Left lung (tissue), 10 donors: ENCODE measurements around the gene POLR1E. TPM values are rescaled to one million over a fixed set of nuclear protein-coding genes. Genes with fewer than 3 reads are reported as not detected.
"Not testable (repeated sequence)": the region's sequence is repeated elsewhere in the genome, so short reads cannot be mapped to it uniquely, and the experiment has no call there.

ENCODE experiments used
- ATAC-seq: fragments of 200-7000 bp; cut with Tn5 transposase; one replicate; pipeline ENCODE4 v1.9.1; 2020; ENCODE audit warnings: moderate library complexity
- DNase-seq, 4 donors: peaks; one replicate each; pipeline ENCODE4 v3.0.0-alpha.2; 2013 to 2020
- H3K27ac ChIP-seq, 2 donors: fragments of 200-600 bp; sonication (generic) in 1 of 2; one replicate each; pipeline versions ENCODE4 v1.5.0 to v1.8.0; 2020 to 2021
- H3K27me3 ChIP-seq, 2 donors: fragments of 200-600 bp; sonication (generic) in 1 of 2; one replicate each; pipeline versions ENCODE4 v1.5.0 to v1.8.0; 2020 to 2021
- H3K36me3 ChIP-seq, 2 donors: fragments of 200-600 bp; sonication (generic) in 1 of 2; one replicate each; pipeline versions ENCODE4 v1.5.0 to v1.8.0; 2020 to 2021
- H3K4me1 ChIP-seq, 2 donors: fragments of 200-600 bp; one replicate each; pipeline ENCODE4 v1.8.0; 2021
- H3K4me3 ChIP-seq, 2 donors: fragments of 200-600 bp; sonication (generic) in 1 of 2; one replicate each; pipeline versions ENCODE4 v1.5.0 to v1.8.0; 2020 to 2021; ENCODE audit warnings: mild to moderate bottlenecking in 1 of 2
- H3K9me3 ChIP-seq, 2 donors: fragments of 200-600 bp; sonication (generic) in 1 of 2; one replicate each; pipeline versions ENCODE4 v1.5.0 to v1.8.0; 2020 to 2021
- intact Hi-C, 2 donors: fragments of 100-400 bp; cut with DNase I; formaldehyde crosslinking; loops; one replicate each; pipeline versions ENCODE4 v1.11.2 to v1.14.2; 2022
- polyA plus RNA-seq, 6 donors: library from polyadenylated mRNA; unstranded; fragments of 120-200 nt; gene quantifications; one replicate each; pipeline ENCODE4 v1.2.1, GENCODE V29; 2013; ENCODE audit not compliant: insufficient read length in 6 of 6
- total RNA-seq, 2 donors: library from RNA; stranded (reverse); fragmentation: NEBNext Ultra II Directional; extraction: Animal tissue kit (Norgen Biotek cat#: 25700); gene quantifications; one replicate each; pipeline ENCODE4 v1.2.1, GENCODE V29; 2021
- TF ChIP-seq, protein P1 (sequence below), 2 donors: fragments of 200-600 bp; sonication (generic) in 1 of 2; IDR thresholded peaks; one replicate each; pipeline versions ENCODE4 v1.5.0 to v1.8.0; 2021; ENCODE audit warnings: antibody characterized with exemption in 2 of 2
- donor health status: DM: no; HTN: yes; CAD: no.
- donor health status: DM: no; HTN: no; CAD: no.

The POLR1E gene
- total and polyA plus RNA-seq, 8 donors, result 14.3 to 31.1 (median 28.3) TPM

- TF ChIP-seq, protein P1, sequence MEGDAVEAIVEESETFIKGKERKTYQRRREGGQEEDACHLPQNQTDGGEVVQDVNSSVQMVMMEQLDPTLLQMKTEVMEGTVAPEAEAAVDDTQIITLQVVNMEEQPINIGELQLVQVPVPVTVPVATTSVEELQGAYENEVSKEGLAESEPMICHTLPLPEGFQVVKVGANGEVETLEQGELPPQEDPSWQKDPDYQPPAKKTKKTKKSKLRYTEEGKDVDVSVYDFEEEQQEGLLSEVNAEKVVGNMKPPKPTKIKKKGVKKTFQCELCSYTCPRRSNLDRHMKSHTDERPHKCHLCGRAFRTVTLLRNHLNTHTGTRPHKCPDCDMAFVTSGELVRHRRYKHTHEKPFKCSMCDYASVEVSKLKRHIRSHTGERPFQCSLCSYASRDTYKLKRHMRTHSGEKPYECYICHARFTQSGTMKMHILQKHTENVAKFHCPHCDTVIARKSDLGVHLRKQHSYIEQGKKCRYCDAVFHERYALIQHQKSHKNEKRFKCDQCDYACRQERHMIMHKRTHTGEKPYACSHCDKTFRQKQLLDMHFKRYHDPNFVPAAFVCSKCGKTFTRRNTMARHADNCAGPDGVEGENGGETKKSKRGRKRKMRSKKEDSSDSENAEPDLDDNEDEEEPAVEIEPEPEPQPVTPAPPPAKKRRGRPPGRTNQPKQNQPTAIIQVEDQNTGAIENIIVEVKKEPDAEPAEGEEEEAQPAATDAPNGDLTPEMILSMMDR (IDR thresholded peaks at IDR 0.05), result no peak
- no peaks in the 10 kb centered on the region for H3K9me3 ChIP-seq
- intact Hi-C loops, result no loop called here
Observed at GRCh38 chr9:37509536-37509935, 23.8 kb downstream of the POLR1E start.

GRCh38 chr9:37510053-37510452, 24.3 kb downstream of the POLR1E start:
- peaks cover 0 to 26% of the 10 kb centered on the region in 2 donors for H3K36me3 ChIP-seq
- not testable (repeated sequence) for H3K27me3 ChIP-seq, ATAC-seq

More at GRCh38 chr9:37509536-37509935, 23.8 kb downstream of the POLR1E start:
- ATAC-seq (no peak), DNase-seq (no peak)
- no peak overlapping the region for H3K27ac ChIP-seq
- no peak overlapping the region for H3K4me3 ChIP-seq
- no peaks in the 10 kb centered on the region for H3K27me3 ChIP-seq
- no peaks in the 10 kb centered on the region for H3K4me1 ChIP-seq
- peaks cover 0 to 31% of the 10 kb centered on the region in 2 donors for H3K36me3 ChIP-seq

DNA sequence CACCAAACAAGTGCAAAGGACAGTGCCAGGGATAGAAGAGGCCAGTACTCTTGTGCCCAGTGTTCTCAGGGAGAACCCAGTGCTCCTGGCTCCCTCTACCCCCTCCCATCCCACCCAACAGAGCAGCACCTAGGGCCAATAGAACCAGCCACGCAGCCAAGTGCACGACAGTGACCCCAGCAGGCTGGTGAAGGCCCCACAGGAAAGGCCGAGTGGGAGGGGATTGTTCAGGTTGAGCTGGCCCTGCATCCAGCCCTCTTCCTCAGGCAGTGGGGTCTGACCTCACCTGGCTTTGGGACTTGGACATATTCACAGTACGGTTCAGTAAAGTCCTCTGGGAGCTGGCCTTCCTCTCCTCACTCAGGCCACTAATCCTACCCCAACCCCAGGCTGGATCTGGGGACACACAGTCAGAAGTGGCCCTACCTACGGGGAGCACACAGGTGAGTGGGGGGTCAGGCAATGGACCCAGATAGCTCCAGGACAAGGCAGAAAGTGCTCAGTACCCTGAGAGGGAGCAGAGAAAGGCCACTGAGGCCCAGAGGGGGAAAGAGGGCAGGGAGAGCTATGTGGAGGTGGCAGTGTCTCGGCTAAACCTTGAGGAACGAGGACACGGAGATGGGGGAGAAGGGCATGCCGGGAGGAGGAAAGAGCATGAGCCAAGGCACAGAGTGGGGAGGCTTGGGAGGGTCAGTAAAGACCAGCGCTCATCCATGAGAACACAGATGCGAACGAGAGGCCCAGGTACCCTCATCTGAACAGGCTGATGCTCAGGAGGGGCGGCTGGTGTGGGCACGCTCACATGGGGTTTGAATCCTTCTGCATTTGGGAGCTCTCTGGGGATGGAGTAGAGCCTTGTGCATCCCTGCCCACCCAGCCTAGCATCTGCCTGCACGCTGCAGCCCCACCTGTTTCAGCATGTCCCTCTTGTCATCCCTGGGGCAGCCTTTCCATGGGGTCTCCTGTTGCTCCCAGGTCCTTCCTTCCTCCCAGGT, 25.6 kb downstream of the POLR1E start:
- no peak overlapping the region for H3K27ac ChIP-seq
- peaks cover 0 to 18% of the 10 kb centered on the region in 2 donors for H3K36me3 ChIP-seq
- TF ChIP-seq, protein P1 (IDR thresholded peaks at IDR 0.05), result no peak
- DNase-seq (no peak), ATAC-seq (no peak)
- H3K4me1 ChIP-seq, result no peaks in the 10 kb centered on the region
- H3K27me3 ChIP-seq, result no peaks in the 10 kb centered on the region
- H3K4me3 ChIP-seq, result no peak overlapping the region
- H3K9me3 ChIP-seq, result no peaks in the 10 kb centered on the region
- intact Hi-C loops, result no loop called here

More at GRCh38 chr9:37510053-37510452, 24.3 kb downstream of the POLR1E start:
- DNase-seq, H3K9me3 ChIP-seq, intact Hi-C loops, H3K4me3 ChIP-seq, H3K4me1 ChIP-seq, H3K27ac ChIP-seq: not testable (repeated sequence)

DNA sequence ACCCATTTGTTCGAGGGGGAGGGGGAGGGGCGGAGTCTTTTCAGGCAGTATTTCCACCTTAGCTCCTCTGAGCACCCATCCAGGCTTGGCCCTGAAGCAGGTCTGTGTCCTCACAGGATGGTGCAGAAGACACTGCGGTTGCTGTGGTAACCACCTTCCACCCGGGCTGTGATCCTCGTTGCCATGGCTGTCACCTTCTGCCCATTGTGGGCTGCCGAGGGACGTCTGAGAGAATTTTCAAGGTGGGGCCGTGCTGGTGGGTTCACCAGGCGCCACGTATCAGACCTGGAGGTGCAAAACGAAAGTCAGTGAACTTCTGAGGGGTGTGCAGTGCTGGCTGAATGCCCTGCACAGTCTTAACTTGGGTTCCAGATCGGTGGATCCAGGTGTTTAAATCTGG, 26.7 kb downstream of the POLR1E start:
- no peak for ATAC-seq
- H3K9me3 ChIP-seq, result no peaks in the 10 kb centered on the region
- TF ChIP-seq, protein P1 (IDR thresholded peaks at IDR 0.05), result no peak
- H3K4me3 ChIP-seq, result no peak overlapping the region
- no peaks in the 10 kb centered on the region for H3K4me1 ChIP-seq
- no peaks in the 10 kb centered on the region for H3K27me3 ChIP-seq
- intact Hi-C loops, result no loop called here
- H3K27ac ChIP-seq, result no peak overlapping the region
- no peak for DNase-seq
- H3K36me3 ChIP-seq, result peaks cover 0 to 14% of the 10 kb centered on the region in 2 donors

DNA sequence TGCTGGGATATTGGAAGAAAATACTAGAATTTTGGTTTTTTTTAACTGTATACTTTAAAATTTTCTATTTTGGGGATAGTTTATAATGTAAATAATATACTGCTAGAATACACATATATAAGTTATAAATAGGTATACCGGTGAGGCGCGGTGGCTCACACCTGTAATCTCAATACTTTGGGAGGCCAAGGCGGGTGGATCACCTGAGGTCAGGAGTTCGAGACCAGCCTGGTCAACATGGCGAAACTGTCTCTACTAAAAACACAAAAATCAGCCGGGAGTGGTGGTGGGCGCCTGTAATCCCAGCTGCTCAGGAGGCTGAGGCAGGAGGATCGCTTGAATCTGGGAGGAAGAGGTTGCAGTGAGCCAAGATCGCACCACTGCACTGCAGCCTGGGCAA, 28.7 kb downstream of the POLR1E start:
- intact Hi-C loops, DNase-seq, H3K4me3 ChIP-seq, H3K4me1 ChIP-seq, H3K9me3 ChIP-seq, H3K27ac ChIP-seq, ATAC-seq, H3K27me3 ChIP-seq: not testable (repeated sequence)
- H3K36me3 ChIP-seq, result peaks cover 0 to 19% of the 10 kb centered on the region in 2 donors

DNA sequence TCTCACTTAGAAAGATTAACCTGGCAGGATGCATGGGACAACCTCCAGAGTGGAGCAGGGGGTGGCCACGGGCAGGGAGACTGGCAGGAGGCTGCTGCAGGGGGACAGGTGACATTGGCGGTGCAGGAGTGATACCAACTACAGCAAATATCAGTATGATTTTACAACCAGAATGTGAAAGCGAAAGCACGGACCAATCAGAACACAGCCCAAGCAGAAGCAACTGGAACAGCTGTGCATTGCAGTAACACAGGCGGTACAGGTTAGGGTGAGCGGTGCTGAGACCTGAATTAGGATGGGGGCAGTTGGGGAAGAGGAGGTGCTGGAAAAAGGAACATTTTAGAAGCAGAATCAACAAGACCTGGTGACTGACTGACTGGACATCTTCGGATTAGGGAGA, 29.3 kb downstream of the POLR1E start:
- no peaks in the 10 kb centered on the region for H3K9me3 ChIP-seq
- no peak overlapping the region for H3K27ac ChIP-seq
- H3K36me3 ChIP-seq, result peaks cover 0 to 21% of the 10 kb centered on the region in 2 donors
- TF ChIP-seq, protein P1 (IDR thresholded peaks at IDR 0.05), result no peak
- intact Hi-C loops, result no loop called here
- no peak overlapping the region for H3K4me3 ChIP-seq
- no peaks in the 10 kb centered on the region for H3K27me3 ChIP-seq
- no peak for DNase-seq
- no peaks in the 10 kb centered on the region for H3K4me1 ChIP-seq
- no peak for ATAC-seq
